Measurements from ENCODE around the gene CTNNBL1.
"Not testable (repeated sequence)": the region's sequence is repeated elsewhere in the genome, so short reads cannot be mapped to it uniquely, and the experiment has no call there.

DNA sequence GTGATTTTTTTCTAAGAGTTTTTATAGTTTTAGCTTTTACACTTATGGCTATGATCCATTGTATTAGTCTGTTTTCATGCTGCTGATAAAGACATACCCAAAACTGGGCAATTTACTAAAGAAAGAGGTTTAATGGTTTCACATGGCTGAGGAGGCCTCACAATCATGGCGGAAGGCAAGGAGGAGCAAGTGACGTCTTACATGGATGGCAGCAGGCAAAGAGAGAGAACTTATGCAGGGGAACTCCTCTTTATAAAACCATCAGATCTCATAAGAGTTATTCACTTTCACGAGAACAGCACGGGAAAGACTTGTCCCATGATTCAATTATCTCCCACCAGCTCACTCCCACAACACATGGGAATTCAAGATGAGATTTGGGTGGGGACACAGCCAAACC is 29.2 kb upstream of the CTNNBL1 start:
- TF ChIP-seq, protein P1, sequence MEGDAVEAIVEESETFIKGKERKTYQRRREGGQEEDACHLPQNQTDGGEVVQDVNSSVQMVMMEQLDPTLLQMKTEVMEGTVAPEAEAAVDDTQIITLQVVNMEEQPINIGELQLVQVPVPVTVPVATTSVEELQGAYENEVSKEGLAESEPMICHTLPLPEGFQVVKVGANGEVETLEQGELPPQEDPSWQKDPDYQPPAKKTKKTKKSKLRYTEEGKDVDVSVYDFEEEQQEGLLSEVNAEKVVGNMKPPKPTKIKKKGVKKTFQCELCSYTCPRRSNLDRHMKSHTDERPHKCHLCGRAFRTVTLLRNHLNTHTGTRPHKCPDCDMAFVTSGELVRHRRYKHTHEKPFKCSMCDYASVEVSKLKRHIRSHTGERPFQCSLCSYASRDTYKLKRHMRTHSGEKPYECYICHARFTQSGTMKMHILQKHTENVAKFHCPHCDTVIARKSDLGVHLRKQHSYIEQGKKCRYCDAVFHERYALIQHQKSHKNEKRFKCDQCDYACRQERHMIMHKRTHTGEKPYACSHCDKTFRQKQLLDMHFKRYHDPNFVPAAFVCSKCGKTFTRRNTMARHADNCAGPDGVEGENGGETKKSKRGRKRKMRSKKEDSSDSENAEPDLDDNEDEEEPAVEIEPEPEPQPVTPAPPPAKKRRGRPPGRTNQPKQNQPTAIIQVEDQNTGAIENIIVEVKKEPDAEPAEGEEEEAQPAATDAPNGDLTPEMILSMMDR (conservative IDR thresholded peaks at IDR 0.05 in 1 of 2, IDR thresholded peaks at IDR 0.05 in 1 of 2; ENCODE audit: low read depth in 1 of 2, low read length in 2 of 2), result not testable (repeated sequence)
- TF ChIP-seq EZH2 (IDR thresholded peaks at IDR 0.05; ENCODE audit: low read length, missing control alignments), result not testable (repeated sequence)
